Gastrocnemius medialis (tissue), 4 donors: Measurements from ENCODE around the gene SHB.

Experiments
- POLR2A ChIP-seq, 2 donors: fragments of 450-650 bp; IDR thresholded peaks; one replicate each; pipeline ENCODE4 v1.6.1; 2017; ENCODE audit warnings: antibody characterized with exemption in 2 of 2, mild to moderate bottlenecking in 2 of 2, moderate library complexity in 2 of 2
- TF ChIP-seq, protein P1 (sequence below), 5 experiments: fragments of 450-650 bp in 3 of 5; fragments of 200-600 bp in 2 of 5; sonication (generic) in 2 of 5; IDR thresholded peaks in 4 of 5; conservative IDR thresholded peaks in 1 of 5; 1 replicate in 4 of 5; 2 replicates in 1 of 5; pipeline ENCODE4 v1.5.1; 2016 to 2019; ENCODE audit warnings: antibody characterized with exemption in 5 of 5, mild to moderate bottlenecking in 3 of 5, moderate library complexity in 3 of 5

DNA sequence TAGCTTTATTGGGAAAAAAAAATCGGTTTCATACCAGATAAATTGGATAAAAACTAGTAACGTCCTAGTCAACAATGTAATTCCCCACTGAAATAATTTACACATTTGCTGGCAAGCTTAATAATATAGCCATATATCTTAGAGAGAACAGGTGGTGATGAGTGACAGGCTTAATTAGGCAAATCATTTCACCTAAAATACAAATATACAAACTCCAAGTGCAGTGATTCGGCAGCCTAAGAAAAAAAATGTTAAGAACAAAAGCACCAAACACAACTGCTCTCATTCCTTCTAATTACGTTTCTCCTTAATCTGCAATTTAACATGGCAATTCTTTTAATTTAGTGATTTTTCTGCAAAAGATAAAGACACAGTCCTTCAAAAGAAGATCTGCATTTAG is 109.1 kb downstream of the SHB start:
- TF ChIP-seq POLR2A (IDR thresholded peaks at IDR 0.05), result no peak
- TF ChIP-seq, protein P1, sequence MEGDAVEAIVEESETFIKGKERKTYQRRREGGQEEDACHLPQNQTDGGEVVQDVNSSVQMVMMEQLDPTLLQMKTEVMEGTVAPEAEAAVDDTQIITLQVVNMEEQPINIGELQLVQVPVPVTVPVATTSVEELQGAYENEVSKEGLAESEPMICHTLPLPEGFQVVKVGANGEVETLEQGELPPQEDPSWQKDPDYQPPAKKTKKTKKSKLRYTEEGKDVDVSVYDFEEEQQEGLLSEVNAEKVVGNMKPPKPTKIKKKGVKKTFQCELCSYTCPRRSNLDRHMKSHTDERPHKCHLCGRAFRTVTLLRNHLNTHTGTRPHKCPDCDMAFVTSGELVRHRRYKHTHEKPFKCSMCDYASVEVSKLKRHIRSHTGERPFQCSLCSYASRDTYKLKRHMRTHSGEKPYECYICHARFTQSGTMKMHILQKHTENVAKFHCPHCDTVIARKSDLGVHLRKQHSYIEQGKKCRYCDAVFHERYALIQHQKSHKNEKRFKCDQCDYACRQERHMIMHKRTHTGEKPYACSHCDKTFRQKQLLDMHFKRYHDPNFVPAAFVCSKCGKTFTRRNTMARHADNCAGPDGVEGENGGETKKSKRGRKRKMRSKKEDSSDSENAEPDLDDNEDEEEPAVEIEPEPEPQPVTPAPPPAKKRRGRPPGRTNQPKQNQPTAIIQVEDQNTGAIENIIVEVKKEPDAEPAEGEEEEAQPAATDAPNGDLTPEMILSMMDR (IDR thresholded peaks at IDR 0.05 in 4 of 5, conservative IDR thresholded peaks at IDR 0.05 in 1 of 5), result no peak
